H1 (cell line): ENCODE data around the gene FGF14. TPM values are rescaled to one million over a fixed set of nuclear protein-coding genes. Genes with fewer than 3 reads are reported as not detected.

Experiments used
- CTCF ChIA-PET: fragments of 300-600 bp; sonication (Branson Sonifier 250); formaldehyde crosslinking; loops from one replicate; lab custom pipeline; 2021; ENCODE audit not compliant: partially characterized antibody; lab: Charles Lee
- POLR2A ChIA-PET: fragments of 300-600 bp; sonication (Branson Sonifier 250); formaldehyde crosslinking; loops from one replicate; lab custom pipeline; 2021; ENCODE audit warnings: inconsistent platforms; ENCODE audit not compliant: partially characterized antibody; lab: Charles Lee
- DNase-seq, 2 experiments: peaks; one replicate each; pipeline versions ENCODE4 v3.0.0 to v3.0.0-alpha.2; 2010 to 2022; ENCODE audit warnings: low spot score in 2 of 2, low read depth in 1 of 2, mixed read lengths in 1 of 2
- FAIRE-seq: peaks from 2 replicates; lab custom pipeline; 2011; peaks lifted over from hg19 to GRCh38; lab: Jason Lieb, UNC
- H2AFZ ChIP-seq: 2 replicates; pipeline ENCODE4 v1.8.1; 2012; ENCODE audit warnings: low read length, inconsistent platforms
- H2AK5ac ChIP-seq: 2 replicates; pipeline ENCODE4 v1.6.1; 2013; ENCODE audit warnings: low read depth, low read length
- H2BK120ac ChIP-seq: replicated peaks from 2 replicates; pipeline ENCODE3; 2013; ENCODE audit warnings: low read depth, low read length, inconsistent platforms
- H2BK12ac ChIP-seq: 2 replicates; pipeline ENCODE4 v1.6.1; 2013; ENCODE audit warnings: low read depth, low read length
- H2BK15ac ChIP-seq: 2 replicates; pipeline ENCODE4 v1.6.1; 2013; ENCODE audit warnings: low read length
- H2BK20ac ChIP-seq: 2 replicates; pipeline ENCODE4 v1.6.1; 2013; ENCODE audit warnings: low read length
- H2BK5ac ChIP-seq: 2 replicates; pipeline ENCODE4 v1.6.1; 2013; ENCODE audit warnings: low read depth, low read length
- H3K14ac ChIP-seq: 2 replicates; pipeline ENCODE4 v1.6.1; 2013; ENCODE audit warnings: inconsistent platforms; ENCODE audit not compliant: insufficient read length
- H3K18ac ChIP-seq: 2 replicates; pipeline ENCODE4 v1.6.1; 2013; ENCODE audit warnings: low read length; ENCODE audit errors: extremely low read depth
- H3K23ac ChIP-seq: 2 replicates; pipeline ENCODE4 v1.6.1; 2013; ENCODE audit warnings: inconsistent platforms; ENCODE audit not compliant: insufficient read length
- H3K23me2 ChIP-seq: 2 replicates; pipeline ENCODE4 v1.6.1; 2013; ENCODE audit warnings: low read depth, low read length
- H3K27ac ChIP-seq: 2 replicates; pipeline ENCODE4 v1.6.1; 2011; ENCODE audit warnings: low read depth, low read length, inconsistent platforms
- H3K27me3 ChIP-seq, 4 experiments: replicated peaks in 1 of 4; 1 replicate in 1 of 4; 2 replicates in 3 of 4; pipeline versions ENCODE4 v1.6.1 to v1.8.1; 2011 to 2013; ENCODE audit warnings: low read length in 3 of 4, mild to moderate bottlenecking in 3 of 4, inconsistent platforms in 2 of 4, mixed read lengths in 2 of 4, moderate library complexity in 1 of 4; ENCODE audit not compliant: control insufficient read depth in 3 of 4, insufficient read depth in 3 of 4; ENCODE audit errors: extremely low read depth in 1 of 4
- H3K36me3 ChIP-seq, 4 experiments: 2 replicates each; pipeline versions ENCODE4 v1.6.1 to v1.8.1; 2011 to 2013; ENCODE audit warnings: mild to moderate bottlenecking in 4 of 4, low read length in 3 of 4, moderate library complexity in 2 of 4, control low read depth in 1 of 4, inconsistent platforms in 1 of 4; ENCODE audit not compliant: insufficient read depth in 4 of 4, control insufficient read depth in 2 of 4
- H3K4ac ChIP-seq: replicated peaks from 2 replicates; pipeline ENCODE3; 2013; ENCODE audit warnings: low read length, low read depth, mixed read lengths, inconsistent platforms; ENCODE audit not compliant: insufficient read length
- H3K4me1 ChIP-seq, 4 experiments: replicated peaks in 1 of 4; 1 replicate in 1 of 4; 2 replicates in 3 of 4; pipeline versions ENCODE4 v1.6.1 to v1.8.1; 2011 to 2013; ENCODE audit warnings: low read length in 3 of 4, inconsistent platforms in 2 of 4, mixed read lengths in 1 of 4; ENCODE audit not compliant: insufficient read depth in 4 of 4, control insufficient read depth in 3 of 4
- H3K4me2 ChIP-seq, 2 experiments: 2 replicates each; pipeline versions ENCODE4 v1.6.1 to v1.8.1; 2011 to 2013; ENCODE audit warnings: low read depth in 2 of 2, low read length in 2 of 2, control low read depth in 1 of 2, inconsistent platforms in 1 of 2, mild to moderate bottlenecking in 1 of 2; ENCODE audit not compliant: insufficient read depth in 1 of 2
- H3K4me3 ChIP-seq, 4 experiments: fragments of 200-600, 300-600 bp in 1 of 4; sonication (generic), shearing (Covaris generic), sonication (Bioruptor Twin) in 1 of 4; 2 replicates each; pipeline versions ENCODE4 v1.5.1 to v1.8.1; 2011 to 2016; ENCODE audit warnings: low read length in 4 of 4, low read depth in 3 of 4, control low read depth in 2 of 4, inconsistent platforms in 2 of 4, mild to moderate bottlenecking in 2 of 4, mixed read lengths in 1 of 4, moderate library complexity in 1 of 4; ENCODE audit not compliant: insufficient read depth in 2 of 4; ENCODE audit errors: extremely low read depth in 1 of 4
- H3K56ac ChIP-seq: replicated peaks from 2 replicates; pipeline ENCODE3; 2013; ENCODE audit warnings: low read depth, mild to moderate bottlenecking, mixed read lengths, low read length, inconsistent platforms; ENCODE audit not compliant: insufficient read length
- H3K79me1 ChIP-seq: 2 replicates; pipeline ENCODE4 v1.6.1; 2013; ENCODE audit warnings: low read depth, low read length, control low read depth
- H3K79me2 ChIP-seq, 2 experiments: 2 replicates each; pipeline versions ENCODE4 v1.6.1 to v1.8.1; 2012 to 2013; ENCODE audit warnings: low read length in 2 of 2, mild to moderate bottlenecking in 2 of 2, inconsistent platforms in 1 of 2; ENCODE audit not compliant: insufficient read depth in 2 of 2, control insufficient read depth in 1 of 2
- H3K9ac ChIP-seq, 4 experiments: replicated peaks in 1 of 4; 1 replicate in 1 of 4; 2 replicates in 3 of 4; pipeline versions ENCODE4 v1.6.1 to v1.8.1; 2011 to 2013; ENCODE audit warnings: low read depth in 3 of 4, low read length in 3 of 4, control low read depth in 2 of 4, mild to moderate bottlenecking in 2 of 4, moderate library complexity in 2 of 4, inconsistent platforms in 1 of 4; ENCODE audit errors: extremely low read depth in 1 of 4
- H3K9me3 ChIP-seq, 2 experiments: 2 replicates each; pipeline versions ENCODE4 v1.6.1 to v1.8.1; 2012 to 2013; ENCODE audit warnings: mild to moderate bottlenecking in 2 of 2, moderate library complexity in 2 of 2, control low read depth in 1 of 2, inconsistent platforms in 1 of 2, low read depth in 1 of 2, low read length in 1 of 2, mixed read lengths in 1 of 2; ENCODE audit not compliant: insufficient read depth in 2 of 2
- H4K20me1 ChIP-seq, 2 experiments: replicated peaks in 1 of 2; 2 replicates each; pipeline versions ENCODE3 to v1.8.1; 2011 to 2013; ENCODE audit warnings: inconsistent platforms in 2 of 2, low read length in 2 of 2, mild to moderate bottlenecking in 1 of 2; ENCODE audit not compliant: insufficient read depth in 2 of 2, control insufficient read depth in 1 of 2
- H4K5ac ChIP-seq: 2 replicates; pipeline ENCODE4 v1.6.1; 2013; ENCODE audit warnings: low read length, low read depth, mixed read lengths, inconsistent platforms; ENCODE audit not compliant: insufficient read length
- H4K8ac ChIP-seq: 2 replicates; pipeline ENCODE4 v1.8.0; 2013; ENCODE audit warnings: mild to moderate bottlenecking, moderate library complexity, low read length, inconsistent platforms; ENCODE audit not compliant: insufficient read depth; ENCODE audit errors: extremely low read depth
- H4K91ac ChIP-seq: replicated peaks from 2 replicates; pipeline ENCODE3; 2013; ENCODE audit warnings: low read length, mixed read lengths, inconsistent platforms; ENCODE audit not compliant: insufficient read length
- ASH2L ChIP-seq: fragments of 200-600, 300-600 bp; sonication (generic); IDR thresholded peaks from one replicate; pipeline ENCODE4 v1.7.1; 2017; ENCODE audit warnings: low read length
- BACH1 ChIP-seq: IDR thresholded peaks from 2 replicates; pipeline ENCODE4 v1.6.1; 2012; ENCODE audit warnings: low read length, improper control_type of control experiment
- SIRT6 ChIP-seq: IDR thresholded peaks from one replicate; pipeline ENCODE4 v1.7.1; 2012; ENCODE audit warnings: low read length, inconsistent platforms
- TAF1 ChIP-seq: IDR thresholded peaks from 2 replicates; pipeline ENCODE4 v1.6.1; 2011; ENCODE audit warnings: mild to moderate bottlenecking, low read depth, low read length
- YY1 ChIP-seq: IDR thresholded peaks from 2 replicates; pipeline ENCODE4 v1.6.1; 2011; ENCODE audit warnings: low read depth, mild to moderate bottlenecking, low read length
- WGBS, 2 experiments: shearing (Covaris generic) in 1 of 2; methylation state at CpG; one replicate each; pipeline versions ENCODE4 v1.1.6 to v1.1.7; 2013 to 2015; ENCODE audit warnings: low lambda C conversion rate in 2 of 2, mixed read lengths in 2 of 2, inconsistent platforms in 1 of 2, low coverage in 1 of 2, missing lambda C conversion rate in 1 of 2; ENCODE audit not compliant: insufficient replicate concordance in 2 of 2, insufficient coverage in 1 of 2, insufficient read length in 1 of 2; ENCODE audit errors: extremely low coverage in 1 of 2, missing lambda C conversion rate in 1 of 2; 5-methylcytosine and 5-hydroxymethylcytosine counted together
- polyA plus RNA-seq, 7 experiments: library from polyadenylated mRNA; depleted of rRNA in 3 of 7; stranded (reverse) in 5 of 7; unstranded in 2 of 7; fragments of >200 nt in 5 of 7; fragments of 200-250 nt in 2 of 7; gene quantifications; 1 replicate in 5 of 7; 2 replicates in 1 of 7; 4 replicates in 1 of 7; pipeline versions ENCODE4 v1.2.1 to v1.2.3, GENCODE V29; 2011 to 2013; ENCODE audit warnings: missing spikeins in 2 of 7, mixed read lengths in 2 of 7
- total RNA-seq: library from RNA; stranded (reverse); fragmentation: NEBNext Ultra II Directional; extraction: Animal tissue kit (Norgen Biotek cat#: 25700); gene quantifications from 2 replicates; pipeline ENCODE4 v1.2.1, GENCODE V29; 2021

The FGF14 gene
- total and polyA plus RNA-seq, 2 of the 8 experiments (the other 6 are each of a cell fraction or from before 2014, with no cell fraction given), result 0.05 to 0.58 TPM

- Histone ChIP-seq H4K5ac (no peak overlapping the region), H3K79me2 (no peaks in the 10 kb centered on the region), H2BK20ac (no peak overlapping the region), H4K8ac (no peak overlapping the region), H4K91ac (no peak overlapping the region), H3K18ac (no peak overlapping the region), H2AK5ac (no peak overlapping the region), H3K36me3 (no peaks in the 10 kb centered on the region), H2BK5ac (no peak overlapping the region), H2BK15ac (no peak overlapping the region), H2AFZ (peak overlapping the region; percentile 29; the same call in 1 of the 2 replicates), H3K4me2 (no peak overlapping the region), H3K9me3 (no peaks in the 10 kb centered on the region), H3K4me3 (no peak overlapping the region), H2BK12ac (no peak overlapping the region), H4K20me1 (no peaks in the 10 kb centered on the region), H3K14ac (no peak overlapping the region), H3K4me1 (peaks cover 0 to 2% (median 0%) of the 10 kb centered on the region in 4 experiments; a peak in 2 of 7 replicates), H3K79me1 (no peaks in the 10 kb centered on the region), H2BK120ac (no peak overlapping the region), H3K23ac (no peak overlapping the region), H3K23me2 (no peaks in the 10 kb centered on the region), H3K4ac (no peak overlapping the region), H3K27ac (no peak overlapping the region), H3K9ac (no peak overlapping the region), H3K27me3 (no peaks in the 10 kb centered on the region), H3K56ac (no peak overlapping the region)
- no peak for FAIRE-seq
- ChIA-PET CTCF (interaction anchor here (1.0 to 1.5 kb wide), 3 partner anchors 62 to 86 kb away, joined by 3 to 4 read pairs (median 3); no protein-coding TSS in a partner anchor), POLR2A (no interaction called here)
- TF ChIP-seq ASH2L (no peak), YY1 (no peak), BACH1 (no peak), TAF1 (no peak), SIRT6 (no peak)
- DNase-seq, result no peak
- 91% methylated on average over 5 of the region's 5 CpGs; no CpG with 5 or more reads in 1 of the 2 experiments for WGBS, 2 experiments
These were observed 373.0 kb downstream of the FGF14 start for GRCh38 chr13:102028868-102029267.
